ENCODE data around the gene ANKRD24. TPM values are rescaled to one million over a fixed set of nuclear protein-coding genes. Genes with fewer than 3 reads are reported as not detected.
A peak's percentile ranks its signal among the peaks of the same experiment; 100 is the strongest.
"Not testable (repeated sequence)": the region's sequence is repeated elsewhere in the genome, so short reads cannot be mapped to it uniquely, and the experiment has no call there.

Gene ANKRD24
- total and polyA plus RNA-seq, 3 experiments from 2014 or later: 0.48 to 0.90 (median 0.89) TPM

DNA sequence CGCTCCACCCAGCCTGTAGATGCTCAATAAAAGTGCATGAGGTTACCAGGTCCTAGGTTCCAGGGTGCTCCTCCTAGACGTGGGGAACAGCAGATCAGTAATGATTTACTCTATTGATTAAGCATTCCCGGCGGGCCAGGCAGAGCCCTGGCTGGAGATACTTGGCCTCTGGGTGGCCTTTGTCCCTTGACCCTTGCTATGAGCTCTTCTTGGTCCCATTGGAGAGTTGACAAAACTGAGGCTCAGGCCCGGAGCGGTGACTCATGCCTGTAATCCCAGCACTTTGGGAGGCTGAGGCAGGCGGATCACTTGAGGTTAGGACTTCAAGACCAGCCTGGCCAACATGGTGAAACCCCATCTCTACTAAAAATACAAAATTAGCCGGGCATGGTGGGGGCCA, 24.5 kb upstream of the ANKRD24 start:
- POLR2A ChIA-PET: not testable (repeated sequence)
- CTCF ChIA-PET: interaction anchor here (0.7 to 2.0 kb wide), 2 partner anchors 17 to 170 kb away, joined by 3 to 7 read pairs; no protein-coding TSS in a partner anchor

DNA sequence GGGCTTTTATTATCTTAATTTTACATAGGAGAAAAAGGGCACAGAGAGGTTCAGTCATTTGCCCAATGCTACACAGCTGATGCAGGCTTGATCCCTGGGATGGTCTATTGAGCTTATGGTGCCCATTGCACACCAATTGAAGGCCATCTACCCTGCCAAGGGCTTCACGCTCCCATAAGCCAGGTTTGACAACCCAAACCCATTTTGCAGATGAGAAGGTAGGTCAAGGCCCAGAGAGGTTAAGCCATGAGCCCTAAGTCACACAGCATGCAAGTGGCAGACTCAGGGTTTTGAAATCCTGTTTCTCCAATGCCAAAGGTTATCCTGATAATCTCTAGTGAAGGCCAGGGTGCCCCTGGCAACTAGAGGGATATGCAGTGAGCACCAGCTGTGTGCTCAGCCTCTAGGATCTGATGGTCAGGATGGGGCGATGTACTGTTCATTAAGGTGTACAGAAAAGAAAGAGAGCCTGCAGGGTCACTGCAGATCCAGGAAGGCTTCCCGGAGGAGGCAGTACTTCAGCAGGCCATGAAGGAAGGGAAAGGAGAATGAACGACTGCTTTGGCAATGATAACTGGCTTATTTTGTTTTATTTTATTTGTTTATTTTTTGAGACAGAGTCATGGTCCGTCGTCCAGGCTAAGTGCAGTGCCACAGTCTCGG, 20.9 kb upstream of the ANKRD24 start:
- no peak overlapping the region for H3K4me3 Mint-ChIP-seq
- H3K9me3 Mint-ChIP-seq: no peaks in the 10 kb centered on the region
- no peaks in the 10 kb centered on the region for H3K36me3 Mint-ChIP-seq
- no peak overlapping the region for H3K27ac Mint-ChIP-seq
- ChIA-PET CTCF (no interaction called here), POLR2A (no interaction called here)
- no peaks in the 10 kb centered on the region for H3K36me3 ChIP-seq (ENCODE audit: insufficient read depth, low read length)
- no peak overlapping the region for H3K4me3 ChIP-seq (ENCODE audit: low read length)
- H3K27me3 Mint-ChIP-seq: peaks cover 4 to 11% of the 10 kb centered on the region in 2 donors
- no peaks in the 10 kb centered on the region for H3K9me3 ChIP-seq (ENCODE audit: low read length)
- H3K27ac ChIP-seq (ENCODE audit: low read depth, low read length): no peak overlapping the region
- no peaks in the 10 kb centered on the region for H3K27me3 ChIP-seq (ENCODE audit: insufficient read depth, low read length, poor library complexity, severe bottlenecking)
- H3K4me1 ChIP-seq (ENCODE audit: insufficient read depth, low read length): no peaks in the 10 kb centered on the region
- DNase-seq: no peak
- H3K4me1 Mint-ChIP-seq: no peaks in the 10 kb centered on the region

More for the DNA sequence above, 24.5 kb upstream of the ANKRD24 start:
- H3K4me1 ChIP-seq (ENCODE audit: insufficient read depth, low read length); H3K27me3 Mint-ChIP-seq; H3K27ac ChIP-seq (ENCODE audit: low read depth, low read length); H3K36me3 Mint-ChIP-seq; H3K4me3 Mint-ChIP-seq; H3K9me3 Mint-ChIP-seq; H3K4me1 Mint-ChIP-seq; H3K27me3 ChIP-seq (ENCODE audit: insufficient read depth, low read length, poor library complexity, severe bottlenecking); H3K27ac Mint-ChIP-seq; DNase-seq; H3K9me3 ChIP-seq (ENCODE audit: low read length); H3K36me3 ChIP-seq (ENCODE audit: insufficient read depth, low read length); H3K4me3 ChIP-seq (ENCODE audit: low read length): not testable (repeated sequence)

DNA sequence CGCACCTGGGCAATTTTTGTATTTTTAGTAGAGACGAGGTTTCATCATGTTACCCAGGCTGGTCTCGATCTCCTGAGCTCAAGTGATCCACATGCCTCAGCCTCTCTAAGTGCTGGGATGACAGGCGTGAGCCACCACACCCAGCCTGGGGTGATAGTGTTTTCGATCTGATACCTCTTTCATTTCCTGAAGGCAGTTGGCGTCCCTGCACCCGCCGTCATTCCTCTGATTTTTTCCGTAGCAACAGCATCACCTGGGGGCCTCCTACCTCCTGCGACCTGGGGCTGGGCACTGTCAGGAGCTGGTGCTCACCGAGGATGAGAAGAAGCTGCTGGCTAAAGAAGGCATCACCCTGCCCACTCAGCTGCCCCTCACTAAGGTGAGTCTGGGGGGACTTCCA, 18.2 kb upstream of the ANKRD24 start:
- ChIA-PET POLR2A (no interaction called here), CTCF (no interaction called here)
- H3K27me3 Mint-ChIP-seq: peaks cover 6 to 23% of the 10 kb centered on the region in 2 donors
- no peak overlapping the region for H3K27ac Mint-ChIP-seq
- H3K36me3 ChIP-seq (ENCODE audit: insufficient read depth, low read length): no peaks in the 10 kb centered on the region
- no peaks in the 10 kb centered on the region for H3K9me3 Mint-ChIP-seq
- H3K4me1 ChIP-seq (ENCODE audit: insufficient read depth, low read length): no peaks in the 10 kb centered on the region
- H3K27me3 ChIP-seq (ENCODE audit: insufficient read depth, low read length, poor library complexity, severe bottlenecking): no peaks in the 10 kb centered on the region
- no peaks in the 10 kb centered on the region for H3K4me1 Mint-ChIP-seq
- no peak overlapping the region for H3K27ac ChIP-seq (ENCODE audit: low read depth, low read length)
- no peak for DNase-seq
- H3K36me3 Mint-ChIP-seq: no peaks in the 10 kb centered on the region
- H3K4me3 ChIP-seq (ENCODE audit: low read length): no peak overlapping the region
- no peaks in the 10 kb centered on the region for H3K9me3 ChIP-seq (ENCODE audit: low read length)
- H3K4me3 Mint-ChIP-seq: no peak overlapping the region

DNA sequence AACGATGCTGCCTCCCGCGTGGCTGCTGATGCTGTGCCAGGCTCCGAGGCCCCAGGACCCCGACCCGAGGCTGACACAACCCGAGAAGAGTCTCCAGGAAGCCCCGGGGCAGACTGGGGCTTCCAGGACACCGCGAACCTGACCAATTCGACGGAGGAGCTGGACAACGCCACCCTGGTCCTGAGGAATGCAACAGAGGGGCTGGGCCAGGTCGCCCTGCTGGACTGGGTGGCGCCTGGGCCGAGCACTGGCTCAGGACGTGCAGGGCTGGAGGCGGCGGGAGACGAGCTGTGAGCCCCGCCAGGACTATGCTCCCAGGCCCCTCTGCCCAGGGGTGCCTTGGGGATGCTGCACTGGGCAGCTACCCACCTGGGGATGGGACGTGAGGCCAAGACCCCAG, 10.8 kb upstream of the ANKRD24 start:
- CTCF ChIA-PET: no interaction called here

DNA sequence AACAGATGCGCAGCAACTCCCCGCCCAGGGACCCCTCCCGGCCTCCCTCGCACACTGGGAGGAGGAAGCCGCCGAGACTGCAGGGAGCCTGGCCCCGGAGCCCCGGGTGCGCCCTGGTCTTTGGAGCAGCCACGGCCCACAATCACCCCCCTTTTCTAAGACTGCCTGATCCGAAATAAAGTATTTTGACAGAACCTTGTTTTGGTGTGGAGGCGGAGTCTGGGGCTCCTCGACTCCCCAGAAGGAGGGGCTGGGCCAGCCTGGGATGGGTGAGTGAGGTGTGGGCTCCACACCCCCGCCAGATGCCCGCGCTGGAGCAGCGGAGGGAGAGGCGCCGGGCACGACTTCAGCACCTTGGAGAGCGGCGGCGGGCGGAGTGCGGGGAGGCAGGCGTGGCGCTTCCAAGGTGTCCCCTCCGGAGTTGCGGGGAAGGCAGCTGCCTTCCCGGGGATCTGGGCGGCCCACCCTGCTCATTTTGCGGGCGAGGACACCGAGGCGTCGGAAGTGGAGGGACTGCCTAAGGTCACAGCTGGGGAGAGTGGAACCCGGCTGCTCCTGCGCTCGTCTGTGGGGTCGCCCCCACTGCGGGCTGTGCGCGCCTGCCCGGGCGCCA, 9.5 kb upstream of the ANKRD24 start:
- Histone ChIP-seq H3K9me3 (ENCODE audit: low read length) (no peaks in the 10 kb centered on the region), H3K4me3 (ENCODE audit: low read length) (no peak overlapping the region), H3K27me3 (ENCODE audit: insufficient read depth, low read length, poor library complexity, severe bottlenecking) (no peaks in the 10 kb centered on the region), H3K27ac (ENCODE audit: low read depth, low read length) (no peak overlapping the region), H3K4me1 (ENCODE audit: insufficient read depth, low read length) (no peaks in the 10 kb centered on the region), H3K36me3 (ENCODE audit: insufficient read depth, low read length) (no peaks in the 10 kb centered on the region)
- H3K27me3 Mint-ChIP-seq: peaks cover 4 to 23% of the 10 kb centered on the region in 2 donors
- H3K27ac Mint-ChIP-seq: peak overlapping the region in 1 of 8 donors; percentile 68
- no peak overlapping the region for H3K4me3 Mint-ChIP-seq
- DNase-seq: peak; percentile 57 to 75 (median 64)
- H3K9me3 Mint-ChIP-seq: peaks cover 0 to 2% (median 0%) of the 10 kb centered on the region in 5 donors
- H3K36me3 Mint-ChIP-seq: peaks cover 0 to 19% (median 0%) of the 10 kb centered on the region in 3 donors
- CTCF ChIA-PET: no interaction called here
- POLR2A ChIA-PET: no interaction called here
- H3K4me1 Mint-ChIP-seq: peaks cover 0 to 6% (median 3%) of the 10 kb centered on the region in 3 donors

More for the DNA sequence above, 10.8 kb upstream of the ANKRD24 start:
- Mint-ChIP-seq H3K36me3 (peaks cover 0 to 13% (median 0%) of the 10 kb centered on the region in 3 donors), H3K27ac (no peak overlapping the region), H3K4me3 (no peak overlapping the region), H3K9me3 (peaks cover 0 to 2% (median 0%) of the 10 kb centered on the region in 5 donors), H3K4me1 (peaks cover 0 to 6% (median 3%) of the 10 kb centered on the region in 3 donors), H3K27me3 (peaks cover 6 to 26% of the 10 kb centered on the region in 2 donors)
- no peak overlapping the region for H3K4me3 ChIP-seq (ENCODE audit: low read length)
- POLR2A ChIA-PET: interaction anchor here (0.5 kb wide), 1 partner anchor 392 kb away, joined by 4 read pairs; no protein-coding TSS in a partner anchor
- H3K27ac ChIP-seq (ENCODE audit: low read depth, low read length): no peak overlapping the region
- H3K27me3 ChIP-seq (ENCODE audit: insufficient read depth, low read length, poor library complexity, severe bottlenecking): no peaks in the 10 kb centered on the region
- no peak for DNase-seq
- no peaks in the 10 kb centered on the region for H3K36me3 ChIP-seq (ENCODE audit: insufficient read depth, low read length)
- H3K4me1 ChIP-seq (ENCODE audit: insufficient read depth, low read length): no peaks in the 10 kb centered on the region
- H3K9me3 ChIP-seq (ENCODE audit: low read length): no peaks in the 10 kb centered on the region

DNA sequence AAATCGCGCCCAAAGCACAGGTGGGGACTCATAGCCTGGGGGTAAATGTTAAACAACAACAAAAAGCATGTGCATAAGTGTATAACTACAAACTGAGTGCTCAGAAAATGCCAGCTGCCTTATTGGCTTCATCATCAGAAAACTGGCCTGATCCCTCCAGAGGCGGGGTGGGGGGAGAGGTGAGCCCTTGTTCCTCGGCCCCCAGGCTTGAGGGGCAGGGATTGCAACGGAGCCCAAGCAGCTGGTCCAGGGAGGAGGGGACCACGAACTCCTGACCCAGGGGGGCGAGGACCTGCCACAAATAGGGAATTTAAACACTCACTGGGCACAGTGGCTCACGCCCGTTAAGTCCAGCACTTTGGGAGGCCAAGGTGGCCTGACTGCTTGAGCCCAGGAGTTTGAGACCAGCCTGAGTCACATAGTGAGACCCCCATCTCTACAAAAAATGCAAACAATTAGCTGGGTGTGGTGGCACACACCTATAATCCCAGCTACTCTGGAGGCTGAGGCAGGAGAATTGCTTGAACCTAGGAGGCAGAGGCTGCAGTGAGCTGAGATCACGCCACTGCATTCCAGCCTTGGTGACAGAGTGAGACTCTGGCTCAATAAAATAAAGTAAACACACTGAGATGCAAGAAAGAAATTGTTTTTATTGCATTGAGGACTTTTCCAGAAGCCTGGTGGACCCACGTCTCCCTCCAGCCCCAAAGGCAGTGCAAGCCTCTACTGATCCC, 8.8 kb upstream of the ANKRD24 start:
- ChIA-PET CTCF (interaction anchor here (1.5 kb wide), 1 partner anchor 34 kb away, joined by 3 read pairs; no protein-coding TSS in a partner anchor), POLR2A (no interaction called here)
- no peak overlapping the region for H3K4me3 Mint-ChIP-seq
- H3K27me3 Mint-ChIP-seq: peaks cover 4 to 18% of the 10 kb centered on the region in 2 donors
- no peaks in the 10 kb centered on the region for H3K4me1 ChIP-seq (ENCODE audit: insufficient read depth, low read length)
- H3K27ac ChIP-seq (ENCODE audit: low read depth, low read length): no peak overlapping the region
- H3K9me3 ChIP-seq (ENCODE audit: low read length): no peaks in the 10 kb centered on the region
- H3K36me3 Mint-ChIP-seq: peaks cover 0 to 23% (median 0%) of the 10 kb centered on the region in 3 donors
- no peaks in the 10 kb centered on the region for H3K27me3 ChIP-seq (ENCODE audit: insufficient read depth, low read length, poor library complexity, severe bottlenecking)
- peaks cover 0 to 2% (median 0%) of the 10 kb centered on the region in 5 donors for H3K9me3 Mint-ChIP-seq
- no peak overlapping the region for H3K4me3 ChIP-seq (ENCODE audit: low read length)
- DNase-seq: no peak
- peaks cover 0 to 6% (median 3%) of the 10 kb centered on the region in 3 donors for H3K4me1 Mint-ChIP-seq
- no peak overlapping the region for H3K27ac Mint-ChIP-seq
- H3K36me3 ChIP-seq (ENCODE audit: insufficient read depth, low read length): no peaks in the 10 kb centered on the region

DNA sequence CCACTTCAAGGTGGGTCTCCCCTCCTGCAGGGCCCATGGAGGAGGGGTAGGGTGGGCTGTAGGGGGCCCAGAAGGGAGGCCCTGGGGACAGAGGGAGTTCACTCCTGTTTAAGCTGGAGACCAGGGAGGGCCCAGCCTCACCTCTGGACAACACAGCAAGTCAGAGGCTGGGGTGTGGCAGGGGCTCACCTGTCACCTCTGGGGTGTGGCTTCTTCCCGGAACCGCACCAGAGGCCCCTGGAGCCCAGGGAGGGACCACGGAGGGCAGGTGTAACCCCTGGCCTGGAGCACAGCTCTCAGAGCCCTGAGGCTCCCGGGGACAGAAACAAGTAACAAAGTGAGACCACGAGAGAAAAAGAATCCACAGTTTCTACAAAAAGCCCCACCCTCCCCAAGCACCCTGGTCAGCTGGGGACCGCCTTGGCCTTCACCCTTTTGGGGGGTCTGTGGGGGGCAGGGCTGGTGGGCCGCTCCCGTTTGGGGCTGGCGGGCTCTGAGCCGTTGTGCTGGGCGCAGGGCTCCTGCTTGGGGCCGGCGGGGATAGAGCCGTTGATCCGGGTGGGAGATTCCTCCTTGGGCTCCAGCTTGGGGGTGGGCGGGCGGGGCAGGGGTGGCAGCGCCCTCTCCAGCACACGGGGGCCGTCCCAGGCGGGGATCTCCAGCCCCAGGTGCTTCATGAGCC, 8.1 kb upstream of the ANKRD24 start:
- Mint-ChIP-seq H3K4me1 (peaks cover 2 to 6% (median 6%) of the 10 kb centered on the region in 3 donors), H3K27ac (no peak overlapping the region), H3K4me3 (no peak overlapping the region), H3K9me3 (peaks cover 0 to 2% (median 0%) of the 10 kb centered on the region in 5 donors), H3K36me3 (peaks cover 0 to 29% (median 0%) of the 10 kb centered on the region in 3 donors), H3K27me3 (peaks cover 4 to 14% of the 10 kb centered on the region in 2 donors)
- no peak overlapping the region for H3K27ac ChIP-seq (ENCODE audit: low read depth, low read length)
- ChIA-PET CTCF (interaction anchor here (1.5 kb wide), 1 partner anchor 35 kb away, joined by 3 read pairs; no protein-coding TSS in a partner anchor), POLR2A (no interaction called here)
- H3K36me3 ChIP-seq (ENCODE audit: insufficient read depth, low read length): no peaks in the 10 kb centered on the region
- H3K9me3 ChIP-seq (ENCODE audit: low read length): no peaks in the 10 kb centered on the region
- no peak overlapping the region for H3K4me3 ChIP-seq (ENCODE audit: low read length)
- no peak for DNase-seq
- H3K4me1 ChIP-seq (ENCODE audit: insufficient read depth, low read length): no peaks in the 10 kb centered on the region
- H3K27me3 ChIP-seq (ENCODE audit: insufficient read depth, low read length, poor library complexity, severe bottlenecking): no peaks in the 10 kb centered on the region

Data from CD8-positive, alpha-beta memory T cell (primary cell).